H1 (cell line): ENCODE data around the gene RNF128.

Source experiments
- POLR2A ChIP-seq, 2 experiments: IDR thresholded peaks; 1 replicate in 1 of 2; 2 replicates in 1 of 2; pipeline ENCODE4 v1.6.1; 2011; ENCODE audit warnings: low read depth in 2 of 2, low read length in 2 of 2, mild to moderate bottlenecking in 2 of 2; ENCODE audit errors: control extremely low read depth in 1 of 2
- POU5F1 ChIP-seq: IDR thresholded peaks from 2 replicates; pipeline ENCODE4 v1.6.1; 2011; ENCODE audit warnings: low read depth, mild to moderate bottlenecking, low read length, moderate library complexity
- SP1 ChIP-seq: IDR thresholded peaks from 2 replicates; pipeline ENCODE4 v1.6.1; 2011; ENCODE audit warnings: low read depth, low read length
- TF ChIP-seq, protein P1 (sequence below), 3 experiments: IDR thresholded peaks; 1 replicate in 2 of 3; 2 replicates in 1 of 3; pipeline versions ENCODE4 v1.5.1 to v1.6.1; 2011; ENCODE audit warnings: low read length in 3 of 3, mild to moderate bottlenecking in 3 of 3, inconsistent platforms in 2 of 3, low read depth in 1 of 3, moderate library complexity in 1 of 3; ENCODE audit not compliant: insufficient read depth in 1 of 3; ENCODE audit errors: control extremely low read depth in 1 of 3

DNA sequence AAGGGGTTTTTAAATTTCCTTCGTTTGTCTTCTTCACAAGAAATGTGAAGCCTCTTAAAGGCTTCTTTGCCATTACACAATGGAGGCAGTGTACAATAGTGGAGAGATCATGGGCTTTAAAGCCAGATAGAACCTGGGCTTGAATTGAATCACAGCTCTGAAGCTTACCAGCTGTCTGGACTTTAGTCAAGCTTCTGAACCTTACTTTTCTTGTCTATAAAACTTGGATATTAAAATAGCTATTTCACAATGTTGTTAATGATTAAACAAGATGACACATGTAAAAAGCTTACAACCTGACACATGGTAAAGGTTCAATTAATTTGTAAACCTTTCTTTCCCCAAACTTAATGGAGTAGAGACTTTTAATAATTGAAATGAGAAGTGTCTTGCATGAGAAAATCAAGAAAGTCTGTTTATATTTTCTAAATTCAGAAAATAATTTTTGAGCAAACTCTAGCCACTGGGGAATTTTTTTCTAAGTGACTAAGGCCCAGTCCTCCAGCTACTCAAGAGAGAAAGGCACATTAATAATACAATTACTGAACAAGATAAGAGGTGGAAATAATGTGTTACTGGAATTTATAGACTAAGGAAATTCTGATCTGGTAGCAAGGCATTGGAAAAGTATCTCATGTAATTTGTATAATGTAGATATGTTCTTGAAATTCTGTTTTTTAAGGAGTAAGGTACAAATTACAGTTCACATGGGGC, 54.3 kb downstream of the RNF128 start:
- TF ChIP-seq, protein P1, sequence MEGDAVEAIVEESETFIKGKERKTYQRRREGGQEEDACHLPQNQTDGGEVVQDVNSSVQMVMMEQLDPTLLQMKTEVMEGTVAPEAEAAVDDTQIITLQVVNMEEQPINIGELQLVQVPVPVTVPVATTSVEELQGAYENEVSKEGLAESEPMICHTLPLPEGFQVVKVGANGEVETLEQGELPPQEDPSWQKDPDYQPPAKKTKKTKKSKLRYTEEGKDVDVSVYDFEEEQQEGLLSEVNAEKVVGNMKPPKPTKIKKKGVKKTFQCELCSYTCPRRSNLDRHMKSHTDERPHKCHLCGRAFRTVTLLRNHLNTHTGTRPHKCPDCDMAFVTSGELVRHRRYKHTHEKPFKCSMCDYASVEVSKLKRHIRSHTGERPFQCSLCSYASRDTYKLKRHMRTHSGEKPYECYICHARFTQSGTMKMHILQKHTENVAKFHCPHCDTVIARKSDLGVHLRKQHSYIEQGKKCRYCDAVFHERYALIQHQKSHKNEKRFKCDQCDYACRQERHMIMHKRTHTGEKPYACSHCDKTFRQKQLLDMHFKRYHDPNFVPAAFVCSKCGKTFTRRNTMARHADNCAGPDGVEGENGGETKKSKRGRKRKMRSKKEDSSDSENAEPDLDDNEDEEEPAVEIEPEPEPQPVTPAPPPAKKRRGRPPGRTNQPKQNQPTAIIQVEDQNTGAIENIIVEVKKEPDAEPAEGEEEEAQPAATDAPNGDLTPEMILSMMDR (IDR thresholded peaks at IDR 0.05; ENCODE audit: control extremely low read depth in 1 of 3, insufficient read depth in 1 of 3, low read depth in 1 of 3, low read length in 3 of 3) = no peak
- TF ChIP-seq POLR2A (IDR thresholded peaks at IDR 0.05; ENCODE audit: control extremely low read depth in 1 of 2, low read depth in 2 of 2, low read length in 2 of 2) = no peak
- TF ChIP-seq POU5F1 = no peak
- no peak for TF ChIP-seq SP1
